GM12892 (cell line): Measurements from ENCODE around the gene NKAIN4.

Source experiments
- POLR2AphosphoS5 ChIP-seq: IDR thresholded peaks from 2 replicates; pipeline ENCODE4 v1.6.1; 2011; ENCODE audit warnings: low read depth, low read length, control low read depth
- TAF1 ChIP-seq: IDR thresholded peaks from 2 replicates; pipeline ENCODE4 v1.6.1; 2011; ENCODE audit warnings: low read depth, mild to moderate bottlenecking, control low read depth, low read length, borderline replicate concordance

GRCh38 chr20:63218701-63219446, 35.4 kb downstream of the NKAIN4 start:
- TF ChIP-seq POLR2AphosphoS5 (no peak), TAF1 (no peak)
